Epithelial cell of esophagus (primary cell): ENCODE data around the gene FAM53A.
"Not testable (repeated sequence)": the region's sequence is repeated elsewhere in the genome, so short reads cannot be mapped to it uniquely, and the experiment has no call there.

Experiments used
- DNase-seq: peaks from one replicate; pipeline ENCODE4 v3.0.0; 2010; ENCODE audit warnings: low read depth
- H3K4me3 ChIP-seq: 2 replicates; pipeline ENCODE4 v1.5.1; 2011; ENCODE audit warnings: mild to moderate bottlenecking, low read length, control low read depth
- CTCF ChIP-seq: IDR thresholded peaks from 2 replicates; pipeline ENCODE4 v1.5.1; 2011; ENCODE audit warnings: low read depth, mild to moderate bottlenecking, low read length, control low read depth, inconsistent platforms; ENCODE audit not compliant: insufficient read depth; ENCODE audit errors: missing control alignments

Gene FAM53A

GRCh38 chr4:1609901-1610790, 74.0 kb downstream of the FAM53A start:
- no peak for TF ChIP-seq CTCF
- no peak overlapping the region for H3K4me3 ChIP-seq
- no peak for DNase-seq

- H3K4me3 ChIP-seq: no peak overlapping the region
- DNase-seq: no peak
- TF ChIP-seq CTCF: no peak
These were observed 75.2 kb downstream of the FAM53A start for GRCh38 chr4:1608821-1609500.

GRCh38 chr4:1608196-1608820, 75.8 kb downstream of the FAM53A start:
- DNase-seq: no peak
- no peak for TF ChIP-seq CTCF
- H3K4me3 ChIP-seq: no peak overlapping the region

- not testable (repeated sequence) for H3K4me3 ChIP-seq, DNase-seq
These were observed 76.5 kb downstream of the FAM53A start for GRCh38 chr4:1607436-1608195.

DNA sequence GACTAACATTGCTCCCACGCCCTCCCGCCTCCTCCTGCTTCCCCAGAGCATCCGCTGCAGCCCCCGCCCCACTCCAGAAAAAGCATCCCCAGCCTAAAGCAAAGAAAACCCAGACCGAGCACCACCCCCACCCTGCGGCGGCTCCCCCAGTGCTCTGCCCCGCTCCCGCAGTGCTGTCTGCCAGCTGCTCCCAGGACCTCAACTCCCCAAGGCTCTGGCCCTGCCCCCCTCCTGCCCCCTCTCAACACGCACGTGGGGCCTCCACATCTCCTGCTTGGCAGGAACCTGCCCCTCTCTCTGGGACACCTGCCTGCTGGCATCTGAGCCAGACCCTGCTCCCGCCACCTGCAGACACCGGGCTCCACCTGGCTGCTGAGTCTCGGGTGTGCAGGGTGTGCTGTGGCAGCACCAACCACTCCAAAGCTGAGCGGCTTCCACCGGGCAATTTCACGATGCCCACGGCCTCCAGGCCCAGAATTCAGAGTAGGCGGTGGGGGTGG, 79.4 kb downstream of the FAM53A start:
- TF ChIP-seq CTCF: peak; percentile 36
- DNase-seq: no peak
- no peak overlapping the region for H3K4me3 ChIP-seq

GRCh38 chr4:1604181-1604705, 79.9 kb downstream of the FAM53A start:
- no peak overlapping the region for H3K4me3 ChIP-seq
- no peak for TF ChIP-seq CTCF
- no peak for DNase-seq
